Caco-2 (cell line): ENCODE measurements around the gene VAPB. TPM values are rescaled to one million over a fixed set of nuclear protein-coding genes. Genes with fewer than 3 reads are reported as not detected.

Experiments used
- BruUV-seq: library from RNA; stranded (reverse); fragments of 400-500 nt; replicated peaks from 2 replicates; lab custom pipeline; 2021; lab: Mats Ljungman, UMichigan
- CTCF ChIA-PET: fragments of 300-600 bp; sonication (Branson Sonifier 250); formaldehyde crosslinking; loops from one replicate; lab custom pipeline; 2022; ENCODE audit warnings: antibody characterized with exemption; lab: Charles Lee
- POLR2A ChIA-PET: fragments of 300-600 bp; sonication (Branson Sonifier 250); formaldehyde crosslinking; loops from one replicate; lab custom pipeline; 2022; ENCODE audit warnings: antibody characterized with exemption; lab: Charles Lee
- DNase-seq, 2 experiments: peaks; one replicate each; pipeline versions ENCODE4 v3.0.0 to v3.0.0-alpha.2; 2020 to 2022
- H3K27me3 ChIP-seq: replicated peaks from 2 replicates; pipeline ENCODE4 v1.6.0; 2011; ENCODE audit warnings: low read length; ENCODE audit not compliant: control insufficient read depth, insufficient read depth
- H3K36me3 ChIP-seq: 2 replicates; pipeline ENCODE4 v1.5.1; 2011; ENCODE audit warnings: low read length; ENCODE audit not compliant: control insufficient read depth, insufficient read depth
- H3K4me1 ChIP-seq: fragments of 250-450 bp; sonication (Bioruptor Pico); 2 replicates; pipeline ENCODE4 v1.5.1; 2020; ENCODE audit warnings: mild to moderate bottlenecking
- H3K4me3 ChIP-seq: 2 replicates; pipeline ENCODE4 v1.5.1; 2011; ENCODE audit warnings: low read depth, mild to moderate bottlenecking, control low read depth, low read length
- H3K9me3 ChIP-seq: fragments of 250-450 bp; sonication (Bioruptor Pico); 2 replicates; pipeline ENCODE4 v1.5.1; 2020; ENCODE audit warnings: mild to moderate bottlenecking, moderate library complexity
- H3K27ac Mint-ChIP-seq: one replicate; pipeline ENCODE4 v1.8.0; 2022; ENCODE audit warnings: mixed read lengths; ENCODE audit not compliant: unreplicated experiment
- H3K27me3 Mint-ChIP-seq: one replicate; pipeline ENCODE4 v1.8.0; 2022; ENCODE audit warnings: mixed read lengths; ENCODE audit not compliant: insufficient read depth, unreplicated experiment
- H3K36me3 Mint-ChIP-seq: one replicate; pipeline ENCODE4 v1.8.0; 2022; ENCODE audit warnings: mild to moderate bottlenecking, mixed read lengths; ENCODE audit not compliant: insufficient read depth, unreplicated experiment
- H3K4me1 Mint-ChIP-seq: one replicate; pipeline ENCODE4 v1.8.0; 2022; ENCODE audit warnings: low read depth, mixed read lengths; ENCODE audit not compliant: unreplicated experiment
- H3K4me3 Mint-ChIP-seq: one replicate; pipeline ENCODE4 v1.8.0; 2022; ENCODE audit warnings: mild to moderate bottlenecking, moderate library complexity, mixed read lengths; ENCODE audit not compliant: unreplicated experiment
- H3K9me3 Mint-ChIP-seq: one replicate; pipeline ENCODE4 v1.8.0; 2022; ENCODE audit warnings: mixed read lengths; ENCODE audit not compliant: unreplicated experiment
- intact Hi-C: fragments of 100-400 bp; cut with micrococcal nuclease; formaldehyde crosslinking; loops from one replicate; pipeline ENCODE4 v1.10.0; 2022; ENCODE audit not compliant: unreplicated experiment
- total RNA-seq: library from RNA; stranded (reverse); gene quantifications from 2 replicates; pipeline ENCODE4 v1.2.3, GENCODE V29; 2022
- TF ChIP-seq, protein P1 (sequence below), 2 experiments: fragments of 200-600 bp in 1 of 2; IDR thresholded peaks; 1 replicate in 1 of 2; 2 replicates in 1 of 2; pipeline versions ENCODE4 v1.5.1 to v1.8.0; 2011 to 2022; ENCODE audit warnings: antibody characterized with exemption in 1 of 2, control low read depth in 1 of 2, inconsistent platforms in 1 of 2, low read depth in 1 of 2, low read length in 1 of 2, mild to moderate bottlenecking in 1 of 2, moderate library complexity in 1 of 2; ENCODE audit not compliant: insufficient read depth in 1 of 2, severe bottlenecking in 1 of 2, unreplicated experiment in 1 of 2

Gene VAPB
- total RNA-seq, 1 experiment from 2014 or later: 186 TPM

GRCh38 chr20:58381627-58382026, 7.4 kb upstream of the VAPB start:
- Mint-ChIP-seq H3K4me3 (no peak overlapping the region), H3K36me3 (no peaks in the 10 kb centered on the region), H3K4me1 (no peaks in the 10 kb centered on the region), H3K27ac (no peak overlapping the region), H3K27me3 (no peaks in the 10 kb centered on the region), H3K9me3 (peaks cover 23% of the 10 kb centered on the region)
- H3K4me3 ChIP-seq: no peak overlapping the region
- no peaks in the 10 kb centered on the region for H3K36me3 ChIP-seq
- TF ChIP-seq, protein P1, sequence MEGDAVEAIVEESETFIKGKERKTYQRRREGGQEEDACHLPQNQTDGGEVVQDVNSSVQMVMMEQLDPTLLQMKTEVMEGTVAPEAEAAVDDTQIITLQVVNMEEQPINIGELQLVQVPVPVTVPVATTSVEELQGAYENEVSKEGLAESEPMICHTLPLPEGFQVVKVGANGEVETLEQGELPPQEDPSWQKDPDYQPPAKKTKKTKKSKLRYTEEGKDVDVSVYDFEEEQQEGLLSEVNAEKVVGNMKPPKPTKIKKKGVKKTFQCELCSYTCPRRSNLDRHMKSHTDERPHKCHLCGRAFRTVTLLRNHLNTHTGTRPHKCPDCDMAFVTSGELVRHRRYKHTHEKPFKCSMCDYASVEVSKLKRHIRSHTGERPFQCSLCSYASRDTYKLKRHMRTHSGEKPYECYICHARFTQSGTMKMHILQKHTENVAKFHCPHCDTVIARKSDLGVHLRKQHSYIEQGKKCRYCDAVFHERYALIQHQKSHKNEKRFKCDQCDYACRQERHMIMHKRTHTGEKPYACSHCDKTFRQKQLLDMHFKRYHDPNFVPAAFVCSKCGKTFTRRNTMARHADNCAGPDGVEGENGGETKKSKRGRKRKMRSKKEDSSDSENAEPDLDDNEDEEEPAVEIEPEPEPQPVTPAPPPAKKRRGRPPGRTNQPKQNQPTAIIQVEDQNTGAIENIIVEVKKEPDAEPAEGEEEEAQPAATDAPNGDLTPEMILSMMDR (IDR thresholded peaks at IDR 0.05; ENCODE audit: insufficient read depth in 1 of 2, low read depth in 1 of 2, low read length in 1 of 2, severe bottlenecking in 1 of 2, unreplicated experiment in 1 of 2): no peak
- H3K27me3 ChIP-seq: no peaks in the 10 kb centered on the region
- no TSS peak for BruUV-seq
- H3K4me1 ChIP-seq: no peaks in the 10 kb centered on the region
- peaks cover 23% of the 10 kb centered on the region for H3K9me3 ChIP-seq
- intact Hi-C loops: no loop called here
- ChIA-PET CTCF (no interaction called here), POLR2A (no interaction called here)
- no peak for DNase-seq

GRCh38 chr20:58382096-58382495, 6.9 kb upstream of the VAPB start:
- no peaks in the 10 kb centered on the region for H3K4me1 Mint-ChIP-seq
- Histone ChIP-seq H3K4me1 (no peaks in the 10 kb centered on the region), H3K9me3 (peaks cover 23% of the 10 kb centered on the region), H3K27me3 (no peaks in the 10 kb centered on the region), H3K4me3 (no peak overlapping the region), H3K36me3 (no peaks in the 10 kb centered on the region)
- no TSS peak for BruUV-seq
- POLR2A ChIA-PET: no interaction called here
- TF ChIP-seq, protein P1 (IDR thresholded peaks at IDR 0.05; ENCODE audit: insufficient read depth in 1 of 2, low read depth in 1 of 2, low read length in 1 of 2, severe bottlenecking in 1 of 2, unreplicated experiment in 1 of 2): no peak
- H3K9me3 Mint-ChIP-seq: peaks cover 23% of the 10 kb centered on the region
- intact Hi-C loops: no loop called here
- H3K4me3 Mint-ChIP-seq: no peak overlapping the region
- H3K27me3 Mint-ChIP-seq: no peaks in the 10 kb centered on the region
- CTCF ChIA-PET: no interaction called here
- no peak for DNase-seq
- no peaks in the 10 kb centered on the region for H3K36me3 Mint-ChIP-seq
- H3K27ac Mint-ChIP-seq: no peak overlapping the region

DNA sequence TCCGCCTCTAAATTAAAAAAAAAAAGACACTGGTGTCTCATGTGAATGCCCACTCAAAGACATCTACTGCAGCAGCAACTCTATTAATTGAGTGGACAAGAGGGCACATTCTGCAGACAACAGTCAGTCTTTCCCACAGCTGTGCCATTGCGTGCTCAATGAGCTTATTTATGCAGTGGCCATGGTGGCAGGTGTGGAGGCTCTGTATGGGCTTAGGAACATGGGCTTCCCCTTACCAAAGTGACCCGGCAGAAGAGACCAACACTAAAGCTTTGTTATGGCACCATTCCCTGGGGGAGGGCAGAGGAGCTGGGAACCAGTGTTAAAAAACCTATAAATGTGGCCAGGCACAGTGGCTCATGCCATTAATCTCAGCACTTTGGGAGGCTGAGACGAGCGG, 4.2 kb upstream of the VAPB start:
- H3K9me3 Mint-ChIP-seq: peaks cover 23% of the 10 kb centered on the region
- CTCF ChIA-PET: no interaction called here

More for the DNA sequence above, 4.2 kb upstream of the VAPB start:
- BruUV-seq: no TSS peak
- no peak overlapping the region for H3K4me3 ChIP-seq
- no peak overlapping the region for H3K4me3 Mint-ChIP-seq
- H3K27ac Mint-ChIP-seq: no peak overlapping the region
- peaks cover 11% of the 10 kb centered on the region for H3K36me3 Mint-ChIP-seq
- intact Hi-C loops: loop anchor here (5.0 kb wide), 1 partner anchor 73 kb away; no protein-coding TSS in a partner anchor
- TF ChIP-seq, protein P1 (IDR thresholded peaks at IDR 0.05; ENCODE audit: insufficient read depth in 1 of 2, low read depth in 1 of 2, low read length in 1 of 2, severe bottlenecking in 1 of 2, unreplicated experiment in 1 of 2): no peak
- no peaks in the 10 kb centered on the region for H3K4me1 Mint-ChIP-seq
- peaks cover 4% of the 10 kb centered on the region; the same call in 1 of the 2 replicates for H3K4me1 ChIP-seq
- DNase-seq: no peak
- H3K36me3 ChIP-seq: no peaks in the 10 kb centered on the region
- H3K27me3 Mint-ChIP-seq: no peaks in the 10 kb centered on the region
- POLR2A ChIA-PET: no interaction called here
- H3K9me3 ChIP-seq: peaks cover 31% of the 10 kb centered on the region
- no peaks in the 10 kb centered on the region for H3K27me3 ChIP-seq
